ENCODE results near the gene NCOA1. TPM values are rescaled to one million over a fixed set of nuclear protein-coding genes. Genes with fewer than 3 reads are reported as not detected.

NCOA1 gene
- polyA plus RNA-seq, 3 donors, result 7.3 to 30.2 (median 10.2) TPM

GRCh38 chr2:24491542-24492420 is 727 bp downstream of the NCOA1 start:
- WGBS (ENCODE audit: insufficient coverage), result under 1% methylated on average over 83 of the region's 100 CpGs
- H3K4me3 ChIP-seq (replicated peaks in 1 of 3; ENCODE audit: low read depth in 2 of 3, low read length in 3 of 3), result peak overlapping the region; percentile 64 to 96 (median 85)
- no peaks in the 10 kb centered on the region for H3K36me3 Mint-ChIP-seq
- H3K4me3 Mint-ChIP-seq, result peak overlapping the region; percentile 95 to 96
- no peaks in the 10 kb centered on the region for H3K9me3 Mint-ChIP-seq
- intact Hi-C loops (cut with micrococcal nuclease), result loop anchor here (5.0 kb wide), 2 partner anchors 34 to 39 kb away; no protein-coding TSS in a partner anchor
- no peak for TF ChIP-seq CTCF (IDR thresholded peaks at IDR 0.05)
- H3K9me3 ChIP-seq (replicated peaks in 1 of 2; ENCODE audit: control insufficient read depth in 1 of 2, insufficient read depth in 1 of 2, low read length in 2 of 2), result no peaks in the 10 kb centered on the region
- no peaks in the 10 kb centered on the region for H3K27me3 Mint-ChIP-seq (ENCODE audit: low read depth in 3 of 3)
- peak overlapping the region; percentile 89 for H3K4me2 ChIP-seq (replicated peaks; ENCODE audit: extremely low read depth, low read length, poor library complexity, severe bottlenecking)
- peaks cover 48% of the 10 kb centered on the region for H3K4me1 Mint-ChIP-seq
- peaks cover 40 to 41% of the 10 kb centered on the region in 2 donors for H3K4me1 ChIP-seq (ENCODE audit: control insufficient read depth in 1 of 2, insufficient read depth in 2 of 2, low read length in 2 of 2)
- H3K9ac ChIP-seq (ENCODE audit: insufficient read depth, low read length, poor library complexity, severe bottlenecking), result peak overlapping the region; percentile 82
- H4K20me1 ChIP-seq (ENCODE audit: insufficient read depth, low read length), result peaks cover 41% of the 10 kb centered on the region
- H3K27me3 ChIP-seq (ENCODE audit: control insufficient read depth in 2 of 2, insufficient read depth in 2 of 2, low read length in 2 of 2), result no peaks in the 10 kb centered on the region
- peak overlapping the region; percentile 83 to 94 (median 92) for H3K27ac Mint-ChIP-seq
- H3K36me3 ChIP-seq (replicated peaks in 1 of 2; ENCODE audit: control insufficient read depth in 1 of 2, insufficient read depth in 2 of 2, low read length in 2 of 2), result no peaks in the 10 kb centered on the region
- H2AFZ ChIP-seq (ENCODE audit: insufficient read depth, low read depth, low read length, poor library complexity, severe bottlenecking), result peak overlapping the region; percentile 81
- H3K27ac ChIP-seq (ENCODE audit: low read depth in 1 of 2, low read length in 2 of 2), result peak overlapping the region; percentile 77 to 82
- DNase-seq, result peak in 2 of 3 donors; percentile 20 to 28
- peaks cover 52% of the 10 kb centered on the region for H3K79me2 ChIP-seq (ENCODE audit: insufficient read depth, low read length)

- Histone ChIP-seq H3K36me3 (replicated peaks in 1 of 2; ENCODE audit: control insufficient read depth in 1 of 2, insufficient read depth in 2 of 2, low read length in 2 of 2) (no peaks in the 10 kb centered on the region), H3K4me1 (ENCODE audit: control insufficient read depth in 1 of 2, insufficient read depth in 2 of 2, low read length in 2 of 2) (peaks cover 42 to 46% of the 10 kb centered on the region in 2 donors), H3K27ac (ENCODE audit: low read depth in 1 of 2, low read length in 2 of 2) (peak overlapping the region; percentile 59 to 77), H3K4me3 (replicated peaks in 1 of 3; ENCODE audit: low read depth in 2 of 3, low read length in 3 of 3) (peak overlapping the region; percentile 64 to 96 (median 85)), H3K9me3 (replicated peaks in 1 of 2; ENCODE audit: control insufficient read depth in 1 of 2, insufficient read depth in 1 of 2, low read length in 2 of 2) (no peaks in the 10 kb centered on the region), H3K9ac (ENCODE audit: insufficient read depth, low read length, poor library complexity, severe bottlenecking) (peak overlapping the region; percentile 82), H3K27me3 (ENCODE audit: control insufficient read depth in 2 of 2, insufficient read depth in 2 of 2, low read length in 2 of 2) (no peaks in the 10 kb centered on the region), H2AFZ (ENCODE audit: insufficient read depth, low read depth, low read length, poor library complexity, severe bottlenecking) (peak overlapping the region; percentile 81), H3K4me2 (replicated peaks; ENCODE audit: extremely low read depth, low read length, poor library complexity, severe bottlenecking) (peak overlapping the region; percentile 89), H3K79me2 (ENCODE audit: insufficient read depth, low read length) (peaks cover 61% of the 10 kb centered on the region), H4K20me1 (ENCODE audit: insufficient read depth, low read length) (peaks cover 50% of the 10 kb centered on the region)
- Mint-ChIP-seq H3K4me1 (peaks cover 51% of the 10 kb centered on the region), H3K9me3 (no peaks in the 10 kb centered on the region), H3K4me3 (peak overlapping the region; percentile 95 to 96), H3K27ac (peak overlapping the region; percentile 83 to 94 (median 92)), H3K27me3 (ENCODE audit: low read depth in 3 of 3) (peaks cover 0 to 3% (median 0%) of the 10 kb centered on the region in 3 donors), H3K36me3 (no peaks in the 10 kb centered on the region)
- 30% methylated on average over 11 of the region's 16 CpGs for WGBS (ENCODE audit: insufficient coverage)
- intact Hi-C loops (cut with micrococcal nuclease), result loop anchor here (5.0 kb wide), 2 partner anchors 35 to 40 kb away; no protein-coding TSS in a partner anchor
- peak in 1 of 3 donors; percentile 31 for DNase-seq
- no peak for TF ChIP-seq CTCF (IDR thresholded peaks at IDR 0.05)
These were observed 1.6 kb downstream of the NCOA1 start for GRCh38 chr2:24492421-24493279.

All from CD14-positive monocyte (primary cell).